AG04450 (cell line): ENCODE data around the gene VSTM2L. TPM values are rescaled to one million over a fixed set of nuclear protein-coding genes. Genes with fewer than 3 reads are reported as not detected.

Source experiments
- CTCF ChIA-PET: fragments of 300-600, 350-600 bp; formaldehyde crosslinking; extraction: SDS; loops from one replicate; lab custom pipeline; 2022; ENCODE audit warnings: antibody characterized with exemption, inconsistent platforms; lab: Charles Lee
- POLR2A ChIA-PET: fragments of 350-600 bp; formaldehyde crosslinking; extraction: SDS; loops from one replicate; lab custom pipeline; 2021; ENCODE audit warnings: antibody characterized with exemption, inconsistent platforms; lab: Yijun Ruan, JAX
- DNase-seq: peaks from one replicate; pipeline ENCODE4 v3.0.0-alpha.2; 2011; ENCODE audit warnings: low read depth, low spot score
- H3K27ac ChIP-seq: one replicate; pipeline ENCODE4 v1.5.1; 2012; ENCODE audit warnings: low read depth, low read length, control low read depth
- H3K27me3 ChIP-seq: one replicate; pipeline ENCODE4 v1.6.0; 2012; ENCODE audit warnings: low read length; ENCODE audit not compliant: control insufficient read depth, insufficient read depth
- H3K4me3 ChIP-seq: 2 replicates; pipeline ENCODE4 v1.5.1; 2011; ENCODE audit warnings: mild to moderate bottlenecking, low read depth, low read length, control low read depth
- H3K9me3 ChIP-seq: 2 replicates; pipeline ENCODE4 v1.5.1; 2012; ENCODE audit warnings: low read length; ENCODE audit not compliant: control insufficient read depth, insufficient read depth
- polyA plus RNA-seq: library from polyadenylated mRNA; depleted of rRNA; stranded (reverse); fragments of >200 nt; gene quantifications from 2 replicates; pipeline ENCODE4 v1.2.3, GENCODE V29; 2011
- TF ChIP-seq, protein P1 (sequence below): IDR thresholded peaks from 2 replicates; pipeline ENCODE4 v1.5.1; 2011; ENCODE audit warnings: low read depth, low read length, control low read depth, inconsistent platforms

The VSTM2L gene
- polyA plus RNA-seq, 1 experiment, result 0.25 TPM

DNA sequence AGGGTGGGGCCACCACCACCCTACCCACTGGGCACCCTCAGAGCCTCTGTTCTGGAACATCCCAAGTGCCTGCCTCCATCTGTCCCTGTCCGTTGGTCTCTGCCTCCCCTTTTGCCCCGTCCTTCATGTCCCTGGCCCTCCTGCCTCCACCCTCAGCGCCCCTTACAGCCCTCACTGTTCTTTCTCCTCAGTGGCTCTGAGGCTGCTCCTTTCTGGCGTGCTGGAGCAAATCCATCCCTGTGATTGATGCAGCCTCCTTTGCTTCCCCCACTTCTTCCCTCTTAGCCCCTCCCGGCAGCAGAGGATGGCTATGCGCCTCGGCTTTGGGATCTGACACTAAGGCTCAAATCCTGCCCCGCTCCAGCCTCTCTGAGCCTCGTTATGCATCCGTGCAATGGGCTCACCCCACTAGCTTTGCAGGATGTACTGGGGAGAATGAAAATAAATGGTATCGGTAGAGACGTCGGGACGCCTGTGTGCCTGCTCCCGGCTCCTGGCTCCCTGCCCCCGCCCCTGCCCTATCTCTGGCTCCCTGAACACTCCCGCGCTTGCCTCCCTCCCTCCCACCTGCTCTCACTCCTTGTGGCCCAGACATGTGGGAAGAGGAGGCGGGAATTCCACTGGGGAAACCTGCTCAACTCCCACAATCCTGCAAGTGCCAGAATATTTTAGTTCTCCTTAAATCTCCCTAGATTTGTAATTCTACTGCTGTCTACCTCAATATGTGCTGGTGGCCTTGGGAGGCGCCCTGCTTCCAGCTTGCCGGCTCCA is 13.1 kb downstream of the VSTM2L start:
- DNase-seq, result no peak
- peaks cover 88% of the 10 kb centered on the region for H3K27me3 ChIP-seq
- no peaks in the 10 kb centered on the region; the same call in 1 of the 2 replicates for H3K9me3 ChIP-seq
- peak overlapping the region; percentile 47 for H3K27ac ChIP-seq
- ChIA-PET POLR2A (no interaction called here), CTCF (interaction anchor here (0.9 kb wide), 1 partner anchor 77 kb away, joined by 5 read pairs; no protein-coding TSS in a partner anchor)
- TF ChIP-seq, protein P1, sequence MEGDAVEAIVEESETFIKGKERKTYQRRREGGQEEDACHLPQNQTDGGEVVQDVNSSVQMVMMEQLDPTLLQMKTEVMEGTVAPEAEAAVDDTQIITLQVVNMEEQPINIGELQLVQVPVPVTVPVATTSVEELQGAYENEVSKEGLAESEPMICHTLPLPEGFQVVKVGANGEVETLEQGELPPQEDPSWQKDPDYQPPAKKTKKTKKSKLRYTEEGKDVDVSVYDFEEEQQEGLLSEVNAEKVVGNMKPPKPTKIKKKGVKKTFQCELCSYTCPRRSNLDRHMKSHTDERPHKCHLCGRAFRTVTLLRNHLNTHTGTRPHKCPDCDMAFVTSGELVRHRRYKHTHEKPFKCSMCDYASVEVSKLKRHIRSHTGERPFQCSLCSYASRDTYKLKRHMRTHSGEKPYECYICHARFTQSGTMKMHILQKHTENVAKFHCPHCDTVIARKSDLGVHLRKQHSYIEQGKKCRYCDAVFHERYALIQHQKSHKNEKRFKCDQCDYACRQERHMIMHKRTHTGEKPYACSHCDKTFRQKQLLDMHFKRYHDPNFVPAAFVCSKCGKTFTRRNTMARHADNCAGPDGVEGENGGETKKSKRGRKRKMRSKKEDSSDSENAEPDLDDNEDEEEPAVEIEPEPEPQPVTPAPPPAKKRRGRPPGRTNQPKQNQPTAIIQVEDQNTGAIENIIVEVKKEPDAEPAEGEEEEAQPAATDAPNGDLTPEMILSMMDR, result 0 out of 2 replicates have a peak, but pooled peaks have one; percentile 11
- H3K4me3 ChIP-seq, result no peak overlapping the region

DNA sequence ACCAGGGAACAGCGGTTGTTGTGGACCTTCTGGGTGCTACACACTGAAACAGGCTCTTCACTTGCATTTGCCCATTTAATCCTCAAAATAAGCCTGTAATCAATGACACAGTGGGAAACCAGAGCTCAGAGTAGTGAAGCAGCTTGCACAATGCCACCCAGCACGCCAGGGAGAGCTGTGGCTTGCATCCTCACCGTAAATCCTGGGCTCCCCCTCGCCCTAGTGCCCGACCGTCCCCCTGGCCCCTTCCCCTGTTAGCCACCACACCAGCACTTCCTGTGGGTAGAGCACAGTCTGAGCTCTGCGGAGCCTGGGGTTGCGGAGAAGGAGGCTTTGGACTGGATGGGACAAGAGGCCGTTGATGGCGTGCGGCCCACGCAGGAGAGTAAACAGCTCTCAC is 14.5 kb downstream of the VSTM2L start:
- H3K27me3 ChIP-seq, result peaks cover 84% of the 10 kb centered on the region
- CTCF ChIA-PET, result interaction anchor here (0.6 kb wide), 1 partner anchor 63 kb away, joined by 7 read pairs; no protein-coding TSS in a partner anchor
- TF ChIP-seq, protein P1, result no peak

DNA sequence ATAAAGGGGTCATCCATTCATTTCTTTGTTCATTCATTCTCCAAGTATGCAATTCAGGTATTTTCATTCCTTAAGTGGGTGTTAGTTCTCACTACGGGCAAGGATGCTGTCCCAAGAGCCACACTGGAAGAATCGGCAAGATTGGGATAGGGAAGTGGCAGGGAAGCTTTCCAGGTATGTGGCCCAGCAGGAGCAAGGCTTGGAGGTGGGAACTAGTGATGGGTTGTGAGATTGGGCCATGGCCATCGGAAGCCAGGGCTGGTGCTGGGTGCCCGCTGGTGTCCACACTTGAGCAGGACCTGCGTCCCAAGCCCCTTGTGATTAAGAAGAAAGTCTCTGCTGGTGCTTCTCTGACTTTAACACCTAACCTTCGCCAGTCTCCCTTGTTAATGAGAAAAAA is 15.1 kb downstream of the VSTM2L start:
- no peak overlapping the region for H3K4me3 ChIP-seq
- CTCF ChIA-PET, result no interaction called here
- TF ChIP-seq, protein P1, result no peak
- no peak for DNase-seq
- POLR2A ChIA-PET, result no interaction called here
- H3K27me3 ChIP-seq, result peaks cover 80% of the 10 kb centered on the region
- H3K9me3 ChIP-seq, result no peaks in the 10 kb centered on the region; the same call in 1 of the 2 replicates
- H3K27ac ChIP-seq, result no peak overlapping the region

More for the DNA sequence above, 14.5 kb downstream of the VSTM2L start:
- Histone ChIP-seq H3K27ac (no peak overlapping the region), H3K4me3 (no peak overlapping the region), H3K9me3 (no peaks in the 10 kb centered on the region; the same call in 1 of the 2 replicates)
- POLR2A ChIA-PET, result no interaction called here
- no peak for DNase-seq

DNA sequence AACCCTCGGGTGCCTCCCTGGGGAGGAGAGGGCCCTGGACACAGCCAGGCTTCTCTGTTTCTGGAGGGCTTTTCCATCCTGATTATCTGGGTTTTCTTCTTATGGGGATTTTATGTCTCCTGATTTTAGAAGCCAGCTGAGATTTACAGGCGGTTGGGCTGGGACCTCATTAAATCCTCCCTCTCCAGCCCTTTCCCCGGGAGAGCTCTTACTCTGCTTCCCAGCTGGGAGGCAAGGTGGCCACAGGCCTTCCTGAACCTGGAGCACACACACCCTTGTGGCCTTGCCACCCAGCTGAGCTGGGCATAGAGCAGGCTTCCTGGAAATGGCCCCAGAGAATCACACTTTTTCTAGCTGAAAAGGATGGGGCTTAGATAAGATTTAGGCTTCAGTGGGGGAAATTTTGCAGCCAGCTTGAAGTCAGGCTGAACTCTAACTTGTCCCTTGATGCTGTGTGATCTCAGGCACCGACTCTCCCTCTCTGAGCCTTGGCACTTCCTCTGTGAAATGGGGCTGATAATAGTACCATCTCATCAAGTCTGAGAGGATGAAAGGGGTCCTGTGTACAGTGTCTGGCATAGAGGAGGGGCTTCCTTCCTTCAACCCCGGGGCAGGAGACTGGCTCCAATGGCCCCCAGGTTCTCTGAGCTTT is 16.6 kb downstream of the VSTM2L start:
- Histone ChIP-seq H3K9me3 (no peaks in the 10 kb centered on the region), H3K4me3 (no peak overlapping the region), H3K27me3 (peaks cover 71% of the 10 kb centered on the region), H3K27ac (no peak overlapping the region)
- CTCF ChIA-PET, result no interaction called here
- TF ChIP-seq, protein P1, result no peak
- POLR2A ChIA-PET, result no interaction called here
- DNase-seq, result no peak

DNA sequence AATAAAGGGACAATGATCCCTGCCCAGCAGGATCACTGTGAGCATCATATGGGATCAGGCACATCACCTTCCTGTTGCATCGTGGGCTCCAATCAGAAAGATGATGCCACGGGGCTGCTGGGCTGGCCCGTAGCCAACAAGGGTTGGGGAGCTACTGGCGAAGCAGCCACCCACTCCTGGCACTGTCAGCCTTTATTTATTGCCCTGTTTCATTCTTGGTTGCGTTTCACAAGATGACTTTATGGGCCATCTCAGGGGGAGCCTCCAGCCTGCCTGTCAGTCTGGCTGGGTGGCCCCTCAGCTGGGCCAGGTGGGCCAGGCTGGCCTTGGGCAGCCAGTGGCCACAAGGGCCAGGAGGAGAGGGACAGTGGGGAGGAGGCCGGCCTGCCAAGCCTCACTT is 17.3 kb downstream of the VSTM2L start:
- Histone ChIP-seq H3K4me3 (no peak overlapping the region), H3K27ac (no peak overlapping the region), H3K27me3 (peaks cover 68% of the 10 kb centered on the region), H3K9me3 (no peaks in the 10 kb centered on the region)
- no peak for DNase-seq
- POLR2A ChIA-PET, result no interaction called here
- CTCF ChIA-PET, result no interaction called here
- TF ChIP-seq, protein P1, result no peak
